HG03025 (cell line): ENCODE data around the gene GADD45A.
"Not testable (repeated sequence)": the region's sequence is repeated elsewhere in the genome, so short reads cannot be mapped to it uniquely, and the experiment has no call there.

Source experiments
- ATAC-seq: cut with Tn5 transposase; IDR thresholded peaks from one replicate; pipeline ENCODE4 v1.9.1; 2021; ENCODE audit warnings: mild to moderate bottlenecking, moderate library complexity; ENCODE audit not compliant: unreplicated experiment, low FRiP score

GADD45A gene

GRCh38 chr1:67717876-67718275 lies 32.9 kb downstream of the GADD45A start:
- no peak for ATAC-seq

DNA sequence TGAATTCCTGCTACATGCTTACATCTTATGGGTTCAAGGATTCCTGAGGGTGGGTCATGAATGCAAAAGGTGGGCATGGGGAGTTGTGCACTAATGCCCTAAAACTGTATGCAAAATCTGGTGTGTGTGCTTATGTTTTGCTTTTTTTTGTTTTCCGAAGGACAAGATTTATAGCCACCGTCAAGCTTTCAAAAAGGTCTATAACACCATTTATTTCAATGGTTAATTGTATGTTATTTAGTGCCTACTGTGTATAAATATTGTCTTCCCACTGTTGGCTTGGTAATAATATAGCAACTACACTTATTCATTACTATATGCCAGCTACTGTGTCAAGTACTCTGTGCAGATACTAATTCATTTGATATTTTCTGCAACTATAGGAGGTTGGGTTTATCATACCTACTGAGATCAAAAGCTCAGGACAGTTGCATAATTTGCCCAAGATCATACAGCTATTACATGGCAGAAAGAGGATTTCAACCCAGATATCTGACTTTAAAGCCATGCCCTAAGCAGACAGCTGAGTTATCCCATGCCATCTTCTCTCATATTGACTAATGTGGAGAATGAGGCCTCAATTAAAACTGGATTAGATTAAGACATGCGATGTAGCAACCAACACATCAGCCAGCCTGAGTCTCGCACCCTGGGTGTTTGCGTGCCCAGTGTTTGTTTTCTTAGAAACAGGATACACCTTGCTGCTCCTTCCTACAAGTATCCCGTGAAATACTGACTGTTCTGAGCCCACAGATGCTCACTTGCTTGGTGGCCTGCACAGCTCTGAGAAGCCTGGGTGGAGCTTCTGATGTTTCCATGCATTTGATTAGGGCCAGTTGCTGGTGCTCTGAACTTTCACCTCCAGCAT lies 34.6 kb downstream of the GADD45A start:
- no peak for ATAC-seq

GRCh38 chr1:67721112-67721511 lies 36.1 kb downstream of the GADD45A start:
- ATAC-seq, result no peak

GRCh38 chr1:67721650-67722291 lies 36.8 kb downstream of the GADD45A start:
- no peak for ATAC-seq

DNA sequence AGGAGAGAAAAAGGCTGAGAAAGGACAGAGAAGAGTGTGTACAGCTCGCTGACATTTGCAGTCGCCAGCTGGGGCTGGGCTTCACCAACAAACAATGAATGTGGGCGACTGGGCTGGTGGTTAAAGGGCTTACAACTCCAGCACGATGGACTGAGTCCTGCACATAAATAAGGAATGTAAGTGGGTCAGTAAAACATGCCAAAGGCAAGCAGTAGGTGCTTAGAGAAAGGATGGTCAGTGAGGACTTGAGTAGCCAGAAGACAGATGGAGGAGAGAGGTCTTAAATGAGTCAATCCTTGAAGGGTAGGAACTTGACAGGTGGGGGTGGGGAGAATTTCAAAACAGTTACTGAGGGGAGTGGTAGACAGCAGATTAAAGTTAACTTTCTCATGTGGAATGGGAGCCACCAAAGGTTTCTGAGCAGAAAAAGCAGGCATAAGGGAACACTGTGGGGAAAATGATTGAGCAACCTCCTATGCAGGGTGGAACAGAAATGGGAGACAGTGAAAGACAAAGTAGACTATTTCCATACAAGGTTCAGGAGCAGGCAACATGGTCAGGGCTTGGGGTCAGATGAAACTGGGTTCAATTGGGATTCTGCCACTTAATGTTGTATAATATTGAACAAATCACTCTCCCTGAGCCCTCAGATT lies 37.4 kb downstream of the GADD45A start:
- ATAC-seq, result no peak

DNA sequence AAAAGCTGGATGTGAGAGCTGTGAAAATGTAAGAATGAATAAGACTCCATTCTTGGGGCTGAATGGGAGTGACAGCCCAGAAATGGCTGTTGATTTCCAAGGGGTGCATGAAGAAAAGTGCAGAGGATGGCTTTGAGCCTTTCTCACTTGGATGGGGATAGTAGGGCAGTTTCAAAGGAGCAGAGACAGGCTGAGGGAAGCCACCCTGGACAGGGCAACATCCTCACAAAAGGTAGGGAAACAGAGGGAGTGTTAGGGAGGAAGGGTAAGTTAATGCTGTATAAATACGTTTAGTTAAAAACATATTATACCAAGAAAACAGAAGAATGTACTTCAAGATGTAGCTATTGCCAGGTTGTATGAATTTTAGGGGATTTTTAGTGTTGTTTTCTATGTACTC lies 38.1 kb downstream of the GADD45A start:
- no peak for ATAC-seq

DNA sequence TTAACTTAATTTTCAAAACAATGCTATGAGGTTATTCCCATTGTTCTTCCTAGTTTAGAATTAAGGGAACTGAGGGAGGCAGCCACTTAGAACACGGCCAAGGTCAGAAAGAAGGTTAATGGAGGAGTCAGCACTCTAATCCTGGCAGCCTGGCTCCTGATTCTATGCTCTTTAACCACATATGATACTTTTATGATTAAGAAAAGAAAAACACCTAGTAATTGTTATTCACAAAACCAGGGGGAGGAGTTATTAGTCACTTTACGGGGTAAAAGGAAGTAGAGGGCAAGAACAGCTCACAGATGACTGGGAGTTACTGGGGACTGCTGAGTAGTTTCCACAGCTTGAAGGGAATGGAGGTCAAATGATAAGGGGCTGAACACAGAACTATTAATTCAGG lies 38.6 kb downstream of the GADD45A start:
- ATAC-seq, result peak; percentile 63

- ATAC-seq, result no peak
Measured at GRCh38 chr1:67724928-67725560, 40.0 kb downstream of the GADD45A start.

GRCh38 chr1:67726224-67726623 lies 41.2 kb downstream of the GADD45A start:
- no peak for ATAC-seq

DNA sequence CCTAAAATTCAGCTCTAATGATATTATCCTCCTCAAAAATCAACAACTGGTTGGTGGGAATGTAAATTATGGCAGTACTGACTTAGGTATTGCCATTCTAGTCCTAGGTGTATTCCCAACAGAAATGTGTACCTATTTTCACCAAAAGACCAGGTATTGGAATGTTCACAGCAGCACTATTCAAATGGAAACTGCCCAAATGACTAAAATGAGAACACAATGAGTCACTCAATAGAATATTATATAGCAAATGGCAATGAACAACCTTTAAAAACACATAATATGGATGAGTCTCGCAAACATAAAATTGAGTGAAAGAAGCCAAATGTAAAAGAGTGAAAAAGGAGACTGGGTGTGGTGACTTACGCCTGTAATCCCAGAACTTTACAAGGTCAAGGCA lies 44.9 kb downstream of the GADD45A start:
- no peak for ATAC-seq

GRCh38 chr1:67730312-67730711 lies 45.3 kb downstream of the GADD45A start:
- ATAC-seq, result not testable (repeated sequence)

DNA sequence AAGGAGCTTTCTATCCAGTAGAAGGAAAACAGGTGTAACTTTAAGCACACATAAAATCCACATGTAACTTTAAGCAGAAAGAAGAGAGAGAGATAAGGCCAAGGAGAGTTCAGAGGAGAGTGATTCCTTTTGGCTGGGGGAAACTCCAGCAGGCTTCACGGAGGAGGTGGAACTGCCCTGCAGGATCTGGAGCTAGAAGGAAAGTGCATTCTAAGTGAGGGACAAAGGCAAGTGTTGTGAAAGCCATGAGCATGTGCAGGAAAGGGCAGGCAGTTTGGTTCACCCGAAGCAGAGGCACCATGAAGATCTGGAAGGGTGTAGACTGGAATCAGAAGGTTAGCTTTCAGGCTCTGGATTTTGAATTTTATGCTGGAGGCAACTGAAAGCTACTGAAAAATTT lies 46.3 kb downstream of the GADD45A start:
- no peak for ATAC-seq

DNA sequence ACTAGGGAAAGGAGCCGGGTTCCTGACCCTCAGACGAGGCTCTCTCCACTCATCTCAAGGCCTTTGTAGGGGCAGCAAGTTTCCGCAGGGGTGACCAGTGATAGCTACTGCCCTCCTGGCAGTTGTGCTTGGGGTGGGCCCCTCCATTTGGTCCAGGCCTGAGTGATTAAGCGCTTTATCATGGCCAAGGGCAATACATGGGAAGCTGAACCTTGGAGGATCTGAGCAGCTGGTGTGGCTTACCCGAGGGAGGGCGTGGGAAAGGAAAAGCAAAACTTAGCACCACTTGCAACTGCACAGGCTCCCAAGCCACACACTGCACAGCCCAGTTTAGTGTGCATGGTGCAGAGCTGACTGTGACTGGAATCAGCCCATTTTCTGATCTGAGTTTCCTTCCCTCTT lies 47.8 kb downstream of the GADD45A start:
- peak; percentile 40 for ATAC-seq

GRCh38 chr1:67733681-67734322 lies 48.8 kb downstream of the GADD45A start:
- ATAC-seq, result no peak

DNA sequence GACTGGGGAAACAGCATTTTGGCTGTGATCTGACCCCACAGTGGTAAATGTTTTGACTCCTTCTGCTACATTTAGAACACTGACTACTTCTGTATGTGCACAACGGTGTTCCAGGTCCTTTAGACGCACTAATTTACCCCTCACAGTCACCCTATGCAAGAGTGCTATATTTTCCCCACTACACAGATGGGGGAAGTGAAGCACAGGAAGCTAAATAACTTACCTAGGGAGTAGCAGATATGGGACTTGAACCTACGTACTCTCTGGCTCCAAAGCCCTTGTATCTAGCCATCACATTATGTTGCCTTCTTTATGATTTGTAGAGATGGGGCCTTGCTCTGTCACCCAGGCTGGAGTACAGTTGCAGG lies 49.3 kb downstream of the GADD45A start:
- ATAC-seq, result no peak

DNA sequence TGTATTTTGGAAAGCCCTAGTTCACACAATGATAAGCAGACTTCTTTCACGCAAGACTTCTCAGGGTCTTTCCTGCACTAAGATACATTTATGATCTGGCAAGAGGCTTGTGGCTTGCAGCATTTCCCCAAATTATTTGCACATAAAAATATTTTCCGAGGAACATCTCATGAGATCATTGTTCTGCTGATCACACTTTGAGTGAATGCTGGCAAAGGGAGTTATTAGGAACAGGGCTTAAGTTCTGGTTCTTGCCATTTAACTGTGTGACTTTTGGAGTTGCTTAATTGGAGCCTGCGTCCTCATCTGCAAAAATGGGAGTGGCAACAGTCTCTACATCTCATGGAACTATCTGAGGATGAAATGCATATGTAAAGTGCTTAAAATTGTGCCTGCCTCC lies 50.2 kb downstream of the GADD45A start:
- ATAC-seq, result no peak

GRCh38 chr1:67735806-67736627 lies 51.0 kb downstream of the GADD45A start:
- peak; percentile 96 for ATAC-seq

GRCh38 chr1:67736750-67737149 lies 51.7 kb downstream of the GADD45A start:
- no peak for ATAC-seq

DNA sequence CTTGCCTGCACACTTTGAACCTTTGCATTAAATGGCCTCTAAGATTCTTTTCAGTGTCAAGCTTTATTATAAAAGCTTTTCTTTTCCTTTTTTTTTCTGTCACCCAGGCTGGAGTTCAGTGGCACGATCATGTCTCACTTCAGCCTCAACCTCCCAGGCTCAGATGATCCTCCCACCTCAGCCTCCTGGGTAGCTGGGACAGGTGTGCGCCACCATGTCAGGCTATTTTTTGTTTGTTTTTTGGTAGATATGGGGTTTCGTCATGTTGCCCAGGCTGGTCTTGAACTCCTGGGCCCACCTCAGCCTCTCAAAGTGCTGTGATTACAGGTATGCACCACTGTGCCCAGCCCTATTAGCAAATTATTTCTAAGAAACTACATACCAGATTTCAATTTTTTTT lies 52.9 kb downstream of the GADD45A start:
- ATAC-seq, result no peak
